Nephron (organoid): ENCODE data around the gene PTHLH.

Experiments
- H3K27ac Mint-ChIP-seq, 3 experiments: 2 replicates each; pipeline ENCODE4 v1.8.0; 2020; ENCODE audit warnings: mixed read lengths in 3 of 3, mild to moderate bottlenecking in 2 of 3, moderate library complexity in 1 of 3
- H3K27me3 Mint-ChIP-seq: 2 replicates; pipeline ENCODE4 v1.8.0; 2021; ENCODE audit warnings: low read depth, mild to moderate bottlenecking, moderate library complexity, mixed read lengths
- H3K36me3 Mint-ChIP-seq: 2 replicates; pipeline ENCODE4 v1.8.0; 2020; ENCODE audit warnings: low read depth, mixed read lengths
- H3K4me1 Mint-ChIP-seq: 2 replicates; pipeline ENCODE4 v1.8.0; 2020; ENCODE audit warnings: mixed read lengths
- H3K4me3 Mint-ChIP-seq, 3 experiments: 2 replicates each; pipeline ENCODE4 v1.8.0; 2020; ENCODE audit warnings: mild to moderate bottlenecking in 3 of 3, mixed read lengths in 3 of 3, moderate library complexity in 2 of 3
- H3K9me3 Mint-ChIP-seq: 2 replicates; pipeline ENCODE4 v1.8.0; 2020; ENCODE audit warnings: mixed read lengths
- TF ChIP-seq, protein P1 (sequence below), 3 experiments: fragments of 200-600 bp; sonication (generic); IDR thresholded peaks; one replicate each; pipeline ENCODE4 v1.5.0; 2021; ENCODE audit warnings: antibody characterized with exemption in 3 of 3; ENCODE audit not compliant: unreplicated experiment in 3 of 3

PTHLH gene

GRCh38 chr12:27968972-27969623, 3.4 kb downstream of the PTHLH start:
- peak overlapping the region; percentile 84 to 90 (median 89) for H3K4me3 Mint-ChIP-seq
- peak overlapping the region in 2 of 3 experiments; percentile 43 to 60 for H3K27ac Mint-ChIP-seq
- TF ChIP-seq, protein P1, sequence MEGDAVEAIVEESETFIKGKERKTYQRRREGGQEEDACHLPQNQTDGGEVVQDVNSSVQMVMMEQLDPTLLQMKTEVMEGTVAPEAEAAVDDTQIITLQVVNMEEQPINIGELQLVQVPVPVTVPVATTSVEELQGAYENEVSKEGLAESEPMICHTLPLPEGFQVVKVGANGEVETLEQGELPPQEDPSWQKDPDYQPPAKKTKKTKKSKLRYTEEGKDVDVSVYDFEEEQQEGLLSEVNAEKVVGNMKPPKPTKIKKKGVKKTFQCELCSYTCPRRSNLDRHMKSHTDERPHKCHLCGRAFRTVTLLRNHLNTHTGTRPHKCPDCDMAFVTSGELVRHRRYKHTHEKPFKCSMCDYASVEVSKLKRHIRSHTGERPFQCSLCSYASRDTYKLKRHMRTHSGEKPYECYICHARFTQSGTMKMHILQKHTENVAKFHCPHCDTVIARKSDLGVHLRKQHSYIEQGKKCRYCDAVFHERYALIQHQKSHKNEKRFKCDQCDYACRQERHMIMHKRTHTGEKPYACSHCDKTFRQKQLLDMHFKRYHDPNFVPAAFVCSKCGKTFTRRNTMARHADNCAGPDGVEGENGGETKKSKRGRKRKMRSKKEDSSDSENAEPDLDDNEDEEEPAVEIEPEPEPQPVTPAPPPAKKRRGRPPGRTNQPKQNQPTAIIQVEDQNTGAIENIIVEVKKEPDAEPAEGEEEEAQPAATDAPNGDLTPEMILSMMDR (IDR thresholded peaks at IDR 0.05; ENCODE audit: unreplicated experiment in 3 of 3) = peak in 2 of 3 experiments; percentile 15 to 21

DNA sequence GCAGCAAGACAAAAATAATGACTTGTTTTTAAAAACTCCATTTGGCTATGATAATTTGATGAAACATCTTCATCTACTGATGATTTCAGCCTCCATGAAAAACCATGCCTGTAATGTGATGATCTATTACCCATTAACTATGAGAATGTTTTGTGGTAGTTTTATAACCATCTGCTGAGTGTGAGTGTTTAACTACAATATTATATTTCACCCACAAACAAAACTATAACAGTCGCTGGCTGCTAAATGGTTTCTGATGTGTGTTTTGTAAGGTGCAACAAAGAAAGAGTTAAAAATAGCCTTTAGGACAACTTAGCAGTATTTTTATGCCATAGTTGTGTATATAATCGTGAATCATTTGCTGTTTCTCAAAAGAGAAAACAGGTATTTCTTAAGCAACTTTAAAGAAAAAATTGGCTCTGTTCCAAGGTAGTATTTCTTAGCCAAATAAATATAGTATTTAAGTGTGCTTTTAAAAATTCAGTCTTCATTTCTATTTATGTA, 4.9 kb downstream of the PTHLH start:
- no peak overlapping the region for H3K27ac Mint-ChIP-seq
- peak overlapping the region; percentile 5 to 53 (median 35) for H3K4me3 Mint-ChIP-seq
- H3K4me1 Mint-ChIP-seq = peaks cover 38% of the 10 kb centered on the region
- TF ChIP-seq, protein P1 (IDR thresholded peaks at IDR 0.05; ENCODE audit: unreplicated experiment in 3 of 3) = no peak
- H3K9me3 Mint-ChIP-seq = no peaks in the 10 kb centered on the region
- no peaks in the 10 kb centered on the region for H3K36me3 Mint-ChIP-seq
- peaks cover 93% of the 10 kb centered on the region for H3K27me3 Mint-ChIP-seq

More at GRCh38 chr12:27968972-27969623, 3.4 kb downstream of the PTHLH start:
- H3K4me1 Mint-ChIP-seq = peaks cover 43% of the 10 kb centered on the region
- no peaks in the 10 kb centered on the region for H3K9me3 Mint-ChIP-seq
- H3K27me3 Mint-ChIP-seq = peaks cover 94% of the 10 kb centered on the region
- no peaks in the 10 kb centered on the region for H3K36me3 Mint-ChIP-seq

GRCh38 chr12:27966870-27967269, 5.7 kb downstream of the PTHLH start:
- peak overlapping the region in 1 of 3 experiments; percentile 53 for H3K4me3 Mint-ChIP-seq
- peaks cover 38% of the 10 kb centered on the region for H3K4me1 Mint-ChIP-seq
- TF ChIP-seq, protein P1 (IDR thresholded peaks at IDR 0.05; ENCODE audit: unreplicated experiment in 3 of 3) = no peak
- peaks cover 88% of the 10 kb centered on the region for H3K27me3 Mint-ChIP-seq
- no peaks in the 10 kb centered on the region for H3K36me3 Mint-ChIP-seq
- no peak overlapping the region for H3K27ac Mint-ChIP-seq
- no peaks in the 10 kb centered on the region for H3K9me3 Mint-ChIP-seq

- Mint-ChIP-seq H3K4me3 (no peak overlapping the region), H3K27me3 (peaks cover 81% of the 10 kb centered on the region), H3K4me1 (peaks cover 31% of the 10 kb centered on the region), H3K36me3 (no peaks in the 10 kb centered on the region), H3K9me3 (no peaks in the 10 kb centered on the region), H3K27ac (no peak overlapping the region)
- TF ChIP-seq, protein P1 (IDR thresholded peaks at IDR 0.05; ENCODE audit: unreplicated experiment in 3 of 3) = no peak
Measured at GRCh38 chr12:27965966-27966365, 6.6 kb downstream of the PTHLH start.

DNA sequence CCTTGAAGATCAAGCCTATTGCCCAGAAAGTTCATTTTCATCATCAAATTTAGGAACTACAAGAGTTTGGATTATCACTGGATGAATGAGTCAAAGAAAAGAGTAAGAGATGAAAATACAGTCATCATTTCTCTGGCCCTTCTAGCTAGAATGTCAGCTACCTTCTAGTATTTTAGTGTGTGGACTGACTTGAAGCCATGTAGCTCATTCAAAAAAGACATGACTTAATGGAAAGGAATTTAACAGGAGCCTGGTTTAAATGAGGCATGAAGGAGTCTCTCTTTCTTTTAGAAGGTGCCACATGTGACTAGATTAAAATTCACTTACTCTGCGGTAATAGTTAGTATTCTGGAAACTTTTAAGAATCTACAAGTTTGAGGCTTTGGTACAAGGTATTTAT, 7.1 kb downstream of the PTHLH start:
- Mint-ChIP-seq H3K27ac (no peak overlapping the region), H3K4me3 (no peak overlapping the region), H3K36me3 (no peaks in the 10 kb centered on the region), H3K4me1 (peaks cover 32% of the 10 kb centered on the region), H3K27me3 (peaks cover 77% of the 10 kb centered on the region), H3K9me3 (no peaks in the 10 kb centered on the region)
- TF ChIP-seq, protein P1 (IDR thresholded peaks at IDR 0.05; ENCODE audit: unreplicated experiment in 3 of 3) = no peak

DNA sequence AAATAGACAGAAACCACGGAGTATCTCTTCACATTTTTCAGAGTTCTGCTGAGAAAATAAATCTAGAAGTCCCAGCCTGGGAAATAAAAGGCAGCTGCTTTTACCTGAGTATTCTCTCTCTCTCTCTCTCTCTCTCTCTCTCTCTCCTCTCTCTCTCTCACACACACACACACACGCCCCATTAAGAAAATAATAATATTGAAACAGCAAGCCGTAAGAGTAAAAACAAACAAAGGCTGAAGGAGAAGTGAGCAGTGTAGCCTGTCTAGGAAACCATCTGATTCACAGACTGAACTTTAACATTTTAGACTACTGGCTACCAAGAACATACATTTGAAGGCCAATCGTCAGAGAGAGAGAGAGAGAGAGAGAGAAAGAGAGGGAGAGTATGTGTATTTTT, 8.4 kb downstream of the PTHLH start:
- Mint-ChIP-seq H3K4me1 (peaks cover 24% of the 10 kb centered on the region), H3K27me3 (peaks cover 73% of the 10 kb centered on the region), H3K9me3 (no peaks in the 10 kb centered on the region), H3K27ac (no peak overlapping the region), H3K4me3 (no peak overlapping the region), H3K36me3 (no peaks in the 10 kb centered on the region)
- TF ChIP-seq, protein P1 (IDR thresholded peaks at IDR 0.05; ENCODE audit: unreplicated experiment in 3 of 3) = no peak
